SK-N-SH treated with all-trans-retinoic acid at 6 μM for 48 hours (cell line): ENCODE measurements around the gene IKZF1.

Source experiments
- ATAC-seq: fragments of 200-7000 bp; cut with Tn5 transposase; 3 replicates; pipeline ENCODE4 v1.9.1; 2020; ENCODE audit warnings: mild to moderate bottlenecking, moderate library complexity
- ARNTL ChIP-seq: fragments of 450-650 bp; formaldehyde crosslinking; IDR thresholded peaks from 2 replicates; pipeline ENCODE4 v1.5.0; 2020; ENCODE audit warnings: low read depth, mild to moderate bottlenecking, moderate library complexity, borderline replicate concordance
- CSDC2 ChIP-seq: fragments of 250-450 bp; sonication (Bioruptor Pico); IDR thresholded peaks from 2 replicates; pipeline ENCODE4 v1.5.0; 2020; ENCODE audit warnings: mild to moderate bottlenecking, moderate library complexity
- ESRRG ChIP-seq: fragments of 250-450 bp; sonication (Bioruptor Pico); IDR thresholded peaks from 2 replicates; pipeline ENCODE4 v1.6.1; 2021; ENCODE audit warnings: mild to moderate bottlenecking
- GLIS3 ChIP-seq: fragments of 250-450 bp; sonication (Bioruptor Pico); IDR thresholded peaks from 2 replicates; pipeline ENCODE4 v1.5.0; 2020; ENCODE audit warnings: mild to moderate bottlenecking, moderate library complexity
- ISL1 ChIP-seq: fragments of 250-450 bp; sonication (Bioruptor Pico); IDR thresholded peaks from 2 replicates; pipeline ENCODE4 v2.1.2; 2022; ENCODE audit warnings: mild to moderate bottlenecking, moderate library complexity
- OSR1 ChIP-seq: fragments of 250-450 bp; sonication (Bioruptor Pico); IDR thresholded peaks from 2 replicates; pipeline ENCODE4 v1.8.0; 2022; ENCODE audit warnings: moderate library complexity, mild to moderate bottlenecking, inconsistent platforms
- PPARA ChIP-seq: fragments of 250-450 bp; sonication (Bioruptor Pico); IDR thresholded peaks from 2 replicates; pipeline ENCODE4 v1.5.0; 2020; ENCODE audit warnings: mild to moderate bottlenecking, borderline replicate concordance
- RARB ChIP-seq: fragments of 250-450 bp; sonication (Bioruptor Pico); IDR thresholded peaks from 2 replicates; pipeline ENCODE4 v1.8.0; 2021; ENCODE audit warnings: mild to moderate bottlenecking, moderate library complexity
- SNAI2 ChIP-seq: fragments of 250-450 bp; sonication (Bioruptor Pico); IDR thresholded peaks from 2 replicates; pipeline ENCODE4 v1.5.0; 2020; ENCODE audit warnings: mild to moderate bottlenecking, moderate library complexity
- TCF4 ChIP-seq: fragments of 250-450 bp; sonication (Bioruptor Pico); IDR thresholded peaks from 2 replicates; pipeline ENCODE4 v1.8.0; 2021; ENCODE audit warnings: mild to moderate bottlenecking, moderate library complexity, borderline replicate concordance
- TSHZ2 ChIP-seq: fragments of 250-450 bp; sonication (Bioruptor Pico); IDR thresholded peaks from 2 replicates; pipeline ENCODE4 v1.5.0; 2020; ENCODE audit warnings: mild to moderate bottlenecking, moderate library complexity
- ZFP3 ChIP-seq: fragments of 250-450 bp; sonication (Bioruptor Pico); IDR thresholded peaks from 2 replicates; pipeline ENCODE4 v1.5.0; 2020; ENCODE audit warnings: mild to moderate bottlenecking, moderate library complexity
- ZFP30 ChIP-seq: fragments of 450-650 bp; formaldehyde crosslinking; IDR thresholded peaks from 2 replicates; pipeline ENCODE4 v1.5.0; 2022; ENCODE audit warnings: mild to moderate bottlenecking, moderate library complexity
- ZNF565 ChIP-seq: fragments of 450-650 bp; formaldehyde crosslinking; conservative IDR thresholded peaks from 2 replicates; pipeline ENCODE4 v1.5.0; 2020; ENCODE audit warnings: low read depth, mild to moderate bottlenecking, moderate library complexity
- ZNF8 ChIP-seq: fragments of 450-650 bp; formaldehyde crosslinking; IDR thresholded peaks from 2 replicates; pipeline ENCODE4 v1.5.0; 2020; ENCODE audit warnings: mild to moderate bottlenecking, moderate library complexity
- TF ChIP-seq, protein P1 (sequence below): fragments of 250-450 bp; sonication (Bioruptor Pico); IDR thresholded peaks from 2 replicates; pipeline ENCODE4 v1.8.0; 2021; ENCODE audit warnings: low read depth, mild to moderate bottlenecking, moderate library complexity, borderline replicate concordance
- TF ChIP-seq, protein P2 (sequence below): fragments of 250-450 bp; sonication (Bioruptor Pico); IDR thresholded peaks from 2 replicates; pipeline ENCODE4 v1.5.1; 2020; ENCODE audit warnings: low read depth, mild to moderate bottlenecking, moderate library complexity
- TF ChIP-seq, protein P3 (sequence below): fragments of 250-450 bp; sonication (Bioruptor Pico); IDR thresholded peaks from 2 replicates; pipeline ENCODE4 v1.5.1; 2021; ENCODE audit warnings: mild to moderate bottlenecking, moderate library complexity
- TF ChIP-seq, protein P4 (sequence below): fragments of 250-450 bp; sonication (Bioruptor Pico); IDR thresholded peaks from 2 replicates; pipeline ENCODE4 v1.8.0; 2020; ENCODE audit warnings: mild to moderate bottlenecking, moderate library complexity, borderline replicate concordance

Gene IKZF1

DNA sequence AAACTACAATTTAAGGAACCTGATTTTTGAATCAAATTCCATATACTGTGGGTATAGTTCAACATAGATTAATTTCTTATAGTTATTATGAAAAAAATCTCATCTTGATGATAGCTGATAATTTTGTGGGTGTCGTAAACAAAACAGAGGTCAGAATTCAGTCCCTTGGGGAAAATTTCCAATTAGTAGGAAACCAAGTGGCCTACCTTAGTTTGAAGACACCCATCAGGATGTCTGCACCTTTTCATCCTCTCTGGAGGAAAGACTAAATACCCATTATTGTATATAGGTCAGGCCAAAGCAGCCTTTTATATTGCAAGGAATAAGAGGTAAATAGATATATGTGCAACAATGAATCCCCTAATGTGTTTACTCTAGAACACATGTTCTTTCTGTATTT is 6.4 kb downstream of the IKZF1 start (continued):
- TF ChIP-seq, protein P1, sequence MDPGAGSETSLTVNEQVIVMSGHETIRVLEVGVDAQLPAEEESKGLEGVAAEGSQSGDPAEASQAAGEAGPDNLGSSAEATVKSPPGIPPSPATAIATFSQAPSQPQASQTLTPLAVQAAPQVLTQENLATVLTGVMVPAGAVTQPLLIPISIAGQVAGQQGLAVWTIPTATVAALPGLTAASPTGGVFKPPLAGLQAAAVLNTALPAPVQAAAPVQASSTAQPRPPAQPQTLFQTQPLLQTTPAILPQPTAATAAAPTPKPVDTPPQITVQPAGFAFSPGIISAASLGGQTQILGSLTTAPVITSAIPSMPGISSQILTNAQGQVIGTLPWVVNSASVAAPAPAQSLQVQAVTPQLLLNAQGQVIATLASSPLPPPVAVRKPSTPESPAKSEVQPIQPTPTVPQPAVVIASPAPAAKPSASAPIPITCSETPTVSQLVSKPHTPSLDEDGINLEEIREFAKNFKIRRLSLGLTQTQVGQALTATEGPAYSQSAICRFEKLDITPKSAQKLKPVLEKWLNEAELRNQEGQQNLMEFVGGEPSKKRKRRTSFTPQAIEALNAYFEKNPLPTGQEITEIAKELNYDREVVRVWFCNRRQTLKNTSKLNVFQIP (CRISPR knock-in tag): no peak
- TF ChIP-seq GLIS3 (CRISPR knock-in tag): no peak

GRCh38 chr7:50312250-50313162 is 8.0 kb downstream of the IKZF1 start:
- ATAC-seq: no peak
- TF ChIP-seq ZFP30 (CRISPR knock-in tag): no peak
- TF ChIP-seq ESRRG (CRISPR knock-in tag): no peak
- TF ChIP-seq ARNTL (CRISPR knock-in tag): no peak
- TF ChIP-seq, protein P2, sequence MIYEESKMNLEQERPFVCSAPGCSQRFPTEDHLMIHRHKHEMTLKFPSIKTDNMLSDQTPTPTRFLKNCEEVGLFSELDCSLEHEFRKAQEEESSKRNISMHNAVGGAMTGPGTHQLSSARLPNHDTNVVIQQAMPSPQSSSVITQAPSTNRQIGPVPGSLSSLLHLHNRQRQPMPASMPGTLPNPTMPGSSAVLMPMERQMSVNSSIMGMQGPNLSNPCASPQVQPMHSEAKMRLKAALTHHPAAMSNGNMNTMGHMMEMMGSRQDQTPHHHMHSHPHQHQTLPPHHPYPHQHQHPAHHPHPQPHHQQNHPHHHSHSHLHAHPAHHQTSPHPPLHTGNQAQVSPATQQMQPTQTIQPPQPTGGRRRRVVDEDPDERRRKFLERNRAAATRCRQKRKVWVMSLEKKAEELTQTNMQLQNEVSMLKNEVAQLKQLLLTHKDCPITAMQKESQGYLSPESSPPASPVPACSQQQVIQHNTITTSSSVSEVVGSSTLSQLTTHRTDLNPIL (CRISPR knock-in tag): no peak
- TF ChIP-seq TCF4 (CRISPR knock-in tag): no peak
- no peak for TF ChIP-seq SNAI2
- TF ChIP-seq TSHZ2 (CRISPR knock-in tag): no peak
- no peak for TF ChIP-seq OSR1
- no peak for TF ChIP-seq CSDC2 (CRISPR knock-in tag)
- no peak for TF ChIP-seq GLIS3 (CRISPR knock-in tag)
- no peak for TF ChIP-seq ZNF565
- TF ChIP-seq, protein P3, sequence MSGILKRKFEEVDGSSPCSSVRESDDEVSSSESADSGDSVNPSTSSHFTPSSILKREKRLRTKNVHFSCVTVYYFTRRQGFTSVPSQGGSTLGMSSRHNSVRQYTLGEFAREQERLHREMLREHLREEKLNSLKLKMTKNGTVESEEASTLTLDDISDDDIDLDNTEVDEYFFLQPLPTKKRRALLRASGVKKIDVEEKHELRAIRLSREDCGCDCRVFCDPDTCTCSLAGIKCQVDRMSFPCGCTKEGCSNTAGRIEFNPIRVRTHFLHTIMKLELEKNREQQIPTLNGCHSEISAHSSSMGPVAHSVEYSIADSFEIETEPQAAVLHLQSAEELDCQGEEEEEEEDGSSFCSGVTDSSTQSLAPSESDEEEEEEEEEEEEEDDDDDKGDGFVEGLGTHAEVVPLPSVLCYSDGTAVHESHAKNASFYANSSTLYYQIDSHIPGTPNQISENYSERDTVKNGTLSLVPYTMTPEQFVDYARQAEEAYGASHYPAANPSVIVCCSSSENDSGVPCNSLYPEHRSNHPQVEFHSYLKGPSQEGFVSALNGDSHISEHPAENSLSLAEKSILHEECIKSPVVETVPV (CRISPR knock-in tag): no peak
- no peak for TF ChIP-seq ISL1 (CRISPR knock-in tag)
- TF ChIP-seq ZNF8 (CRISPR knock-in tag): no peak
- TF ChIP-seq, protein P4, sequence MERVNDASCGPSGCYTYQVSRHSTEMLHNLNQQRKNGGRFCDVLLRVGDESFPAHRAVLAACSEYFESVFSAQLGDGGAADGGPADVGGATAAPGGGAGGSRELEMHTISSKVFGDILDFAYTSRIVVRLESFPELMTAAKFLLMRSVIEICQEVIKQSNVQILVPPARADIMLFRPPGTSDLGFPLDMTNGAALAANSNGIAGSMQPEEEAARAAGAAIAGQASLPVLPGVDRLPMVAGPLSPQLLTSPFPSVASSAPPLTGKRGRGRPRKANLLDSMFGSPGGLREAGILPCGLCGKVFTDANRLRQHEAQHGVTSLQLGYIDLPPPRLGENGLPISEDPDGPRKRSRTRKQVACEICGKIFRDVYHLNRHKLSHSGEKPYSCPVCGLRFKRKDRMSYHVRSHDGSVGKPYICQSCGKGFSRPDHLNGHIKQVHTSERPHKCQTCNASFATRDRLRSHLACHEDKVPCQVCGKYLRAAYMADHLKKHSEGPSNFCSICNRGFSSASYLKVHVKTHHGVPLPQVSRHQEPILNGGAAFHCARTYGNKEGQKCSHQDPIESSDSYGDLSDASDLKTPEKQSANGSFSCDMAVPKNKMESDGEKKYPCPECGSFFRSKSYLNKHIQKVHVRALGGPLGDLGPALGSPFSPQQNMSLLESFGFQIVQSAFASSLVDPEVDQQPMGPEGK (CRISPR knock-in tag): no peak
- TF ChIP-seq, protein P1 (CRISPR knock-in tag): no peak
- TF ChIP-seq RARB: no peak
- no peak for TF ChIP-seq PPARA (CRISPR knock-in tag)
- TF ChIP-seq ZFP3: no peak
- TF ChIP-seq, all 23 proteins: peak for 0
